DOHH2 (cell line): Measurements from ENCODE around the gene RNGTT.

Source experiments
- H3F3A ChIP-seq: fragments of 200-600 bp; sonication (generic), shearing (Covaris generic); 2 replicates; pipeline ENCODE4 v1.6.0; 2016; ENCODE audit warnings: antibody characterized with exemption, mild to moderate bottlenecking; ENCODE audit not compliant: control insufficient read depth, insufficient read depth
- H3K27ac ChIP-seq: fragments of 200-600 bp; sonication (generic); 2 replicates; pipeline ENCODE4 v1.5.1; 2014; ENCODE audit warnings: low read depth, mild to moderate bottlenecking, low read length, moderate library complexity
- H3K27me3 ChIP-seq: fragments of 200-600 bp; sonication (generic); 2 replicates; pipeline ENCODE4 v1.6.1; 2014; ENCODE audit warnings: mild to moderate bottlenecking, low read length, mixed read lengths; ENCODE audit not compliant: control insufficient read depth
- H3K36me3 ChIP-seq: fragments of 200-600 bp; sonication (generic); 2 replicates; pipeline ENCODE4 v1.6.1; 2014; ENCODE audit warnings: mild to moderate bottlenecking, low read length, moderate library complexity, mixed read lengths; ENCODE audit not compliant: control insufficient read depth
- H3K4me1 ChIP-seq: fragments of 200-600 bp; sonication (generic); 2 replicates; pipeline ENCODE4 v1.6.1; 2014; ENCODE audit warnings: mild to moderate bottlenecking, low read length, mixed read lengths; ENCODE audit not compliant: control insufficient read depth
- H3K4me2 ChIP-seq: fragments of 200-600 bp; sonication (generic); 2 replicates; pipeline ENCODE4 v1.6.0; 2014; ENCODE audit warnings: mild to moderate bottlenecking, low read length, moderate library complexity
- H3K4me3 ChIP-seq: fragments of 200-600 bp; sonication (generic); 2 replicates; pipeline ENCODE4 v1.5.1; 2014; ENCODE audit warnings: mild to moderate bottlenecking, low read length, mixed read lengths
- H3K79me2 ChIP-seq: fragments of 200-600 bp; sonication (generic); 2 replicates; pipeline ENCODE4 v1.6.1; 2014; ENCODE audit warnings: mild to moderate bottlenecking, low read length, mixed read lengths; ENCODE audit not compliant: control insufficient read depth
- H3K9me2 ChIP-seq: fragments of 200-600 bp; sonication (generic); replicated peaks from 2 replicates; pipeline ENCODE4 v1.6.1; 2014; ENCODE audit warnings: mild to moderate bottlenecking, low read length, mixed read lengths; ENCODE audit not compliant: control insufficient read depth
- H3K9me3 ChIP-seq: fragments of 200-600 bp; sonication (generic); 2 replicates; pipeline ENCODE4 v1.6.1; 2014; ENCODE audit warnings: antibody characterized with exemption, low read length, mixed read lengths; ENCODE audit not compliant: control insufficient read depth, insufficient read depth
- H4K20me1 ChIP-seq: fragments of 200-600 bp; sonication (generic); 2 replicates; pipeline ENCODE4 v1.6.0; 2014; ENCODE audit warnings: low read depth, mild to moderate bottlenecking, antibody characterized with exemption, low read length, moderate library complexity; ENCODE audit not compliant: control insufficient read depth, insufficient read depth
- EZH2phosphoT487 ChIP-seq: fragments of 200-600 bp; sonication (generic); IDR thresholded peaks from 2 replicates; pipeline ENCODE4 v1.6.1; 2017; ENCODE audit warnings: borderline replicate concordance, mild to moderate bottlenecking, antibody characterized with exemption, low read length, moderate library complexity, mixed read lengths
- TF ChIP-seq, protein P1 (sequence below): fragments of 200-600 bp; sonication (generic); IDR thresholded peaks from one replicate; pipeline ENCODE4 v1.5.1; 2014; ENCODE audit warnings: antibody characterized with exemption, mild to moderate bottlenecking, low read depth, low read length; ENCODE audit not compliant: poor library complexity, severe bottlenecking

Gene RNGTT

GRCh38 chr6:88890394-88890793 is 73.0 kb downstream of the RNGTT start:
- Histone ChIP-seq H3K27ac (no peak overlapping the region), H3K4me1 (no peaks in the 10 kb centered on the region), H4K20me1 (no peaks in the 10 kb centered on the region), H3K79me2 (no peaks in the 10 kb centered on the region), H3K4me3 (no peak overlapping the region), H3F3A (no peaks in the 10 kb centered on the region), H3K9me2 (no peaks in the 10 kb centered on the region), H3K27me3 (no peaks in the 10 kb centered on the region), H3K36me3 (peaks cover 25% of the 10 kb centered on the region), H3K9me3 (no peaks in the 10 kb centered on the region), H3K4me2 (no peak overlapping the region)
- TF ChIP-seq, protein P1, sequence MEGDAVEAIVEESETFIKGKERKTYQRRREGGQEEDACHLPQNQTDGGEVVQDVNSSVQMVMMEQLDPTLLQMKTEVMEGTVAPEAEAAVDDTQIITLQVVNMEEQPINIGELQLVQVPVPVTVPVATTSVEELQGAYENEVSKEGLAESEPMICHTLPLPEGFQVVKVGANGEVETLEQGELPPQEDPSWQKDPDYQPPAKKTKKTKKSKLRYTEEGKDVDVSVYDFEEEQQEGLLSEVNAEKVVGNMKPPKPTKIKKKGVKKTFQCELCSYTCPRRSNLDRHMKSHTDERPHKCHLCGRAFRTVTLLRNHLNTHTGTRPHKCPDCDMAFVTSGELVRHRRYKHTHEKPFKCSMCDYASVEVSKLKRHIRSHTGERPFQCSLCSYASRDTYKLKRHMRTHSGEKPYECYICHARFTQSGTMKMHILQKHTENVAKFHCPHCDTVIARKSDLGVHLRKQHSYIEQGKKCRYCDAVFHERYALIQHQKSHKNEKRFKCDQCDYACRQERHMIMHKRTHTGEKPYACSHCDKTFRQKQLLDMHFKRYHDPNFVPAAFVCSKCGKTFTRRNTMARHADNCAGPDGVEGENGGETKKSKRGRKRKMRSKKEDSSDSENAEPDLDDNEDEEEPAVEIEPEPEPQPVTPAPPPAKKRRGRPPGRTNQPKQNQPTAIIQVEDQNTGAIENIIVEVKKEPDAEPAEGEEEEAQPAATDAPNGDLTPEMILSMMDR: no peak

DNA sequence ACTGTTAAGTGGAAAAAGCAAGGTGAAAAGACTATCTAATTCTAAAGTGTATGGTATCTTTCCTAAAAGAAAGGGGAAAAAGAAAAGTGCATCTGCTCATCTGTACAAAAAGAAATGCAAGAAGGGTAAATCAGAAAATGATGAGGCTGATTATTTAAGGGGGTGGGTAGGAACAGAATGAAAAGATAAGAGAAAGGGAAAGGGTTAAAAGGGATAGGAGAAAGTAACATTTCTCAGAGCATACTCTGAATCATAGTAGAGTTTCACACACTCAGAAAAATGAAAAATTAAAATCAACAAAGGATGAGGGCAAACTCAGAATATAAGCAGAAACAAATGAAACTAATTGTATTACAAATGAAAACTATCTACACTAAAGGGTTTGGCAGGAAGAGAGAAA is 79.1 kb downstream of the RNGTT start:
- no peak overlapping the region for H3K4me3 ChIP-seq
- H3K36me3 ChIP-seq: peaks cover 25% of the 10 kb centered on the region
- TF ChIP-seq EZH2phosphoT487: no peak
- TF ChIP-seq, protein P1: no peak
- no peak overlapping the region for H3K4me2 ChIP-seq
- no peaks in the 10 kb centered on the region for H3K79me2 ChIP-seq
- no peaks in the 10 kb centered on the region for H3F3A ChIP-seq
- H3K9me2 ChIP-seq: no peaks in the 10 kb centered on the region
- no peaks in the 10 kb centered on the region for H3K4me1 ChIP-seq
- H4K20me1 ChIP-seq: no peaks in the 10 kb centered on the region
- H3K27me3 ChIP-seq: no peaks in the 10 kb centered on the region
- no peak overlapping the region for H3K27ac ChIP-seq
- H3K9me3 ChIP-seq: no peaks in the 10 kb centered on the region

- H3K9me3 ChIP-seq: no peaks in the 10 kb centered on the region
- H3K27me3 ChIP-seq: no peaks in the 10 kb centered on the region
- no peak overlapping the region for H3K4me3 ChIP-seq
- TF ChIP-seq, protein P1: no peak
- no peak for TF ChIP-seq EZH2phosphoT487
- no peaks in the 10 kb centered on the region for H4K20me1 ChIP-seq
- no peaks in the 10 kb centered on the region for H3K4me1 ChIP-seq
- H3K9me2 ChIP-seq: no peaks in the 10 kb centered on the region
- H3K36me3 ChIP-seq: peaks cover 22% of the 10 kb centered on the region
- H3K27ac ChIP-seq: no peak overlapping the region
- H3F3A ChIP-seq: no peaks in the 10 kb centered on the region
- no peaks in the 10 kb centered on the region for H3K79me2 ChIP-seq
- H3K4me2 ChIP-seq: no peak overlapping the region
These were observed 80.9 kb downstream of the RNGTT start for GRCh38 chr6:88882536-88882935.

- Histone ChIP-seq H3K9me2 (no peaks in the 10 kb centered on the region), H3K27ac (no peak overlapping the region), H3F3A (no peaks in the 10 kb centered on the region), H3K79me2 (no peaks in the 10 kb centered on the region), H3K27me3 (no peaks in the 10 kb centered on the region), H3K4me2 (no peak overlapping the region), H3K4me1 (no peaks in the 10 kb centered on the region), H3K9me3 (no peaks in the 10 kb centered on the region), H3K4me3 (no peak overlapping the region), H3K36me3 (peaks cover 15% of the 10 kb centered on the region), H4K20me1 (no peaks in the 10 kb centered on the region)
- TF ChIP-seq, protein P1: no peak
- TF ChIP-seq EZH2phosphoT487: no peak
These were observed 82.0 kb downstream of the RNGTT start for GRCh38 chr6:88881451-88881850.
